Measurements from ENCODE around the gene BRD2.

GRCh38 chr6:33018418-33018817 is 50.0 kb downstream of the BRD2 start:
- TF ChIP-seq CTCF (IDR thresholded peaks at IDR 0.05) (no peak), POLR2AphosphoS5 (IDR thresholded peaks at IDR 0.05) (no peak), POLR2A (IDR thresholded peaks at IDR 0.05) (no peak)

All from upper lobe of left lung (tissue), 4 donors.